Type B pancreatic cell (in vitro differentiated cells): Measurements from ENCODE around the gene HEXIM1. TPM values are rescaled to one million over a fixed set of nuclear protein-coding genes. Genes with fewer than 3 reads are reported as not detected.

Experiments used
- DNase-seq: peaks from one replicate; pipeline ENCODE4 v3.0.0; 2021; ENCODE audit warnings: mixed read lengths; ENCODE audit not compliant: unreplicated experiment; ENCODE audit errors: extremely low spot score
- H3K27ac Mint-ChIP-seq: 2 replicates; pipeline ENCODE4 v1.8.0; 2021; ENCODE audit warnings: mild to moderate bottlenecking, mixed read lengths
- H3K27me3 Mint-ChIP-seq: 2 replicates; pipeline ENCODE4 v1.8.0; 2021; ENCODE audit warnings: mixed read lengths
- H3K36me3 Mint-ChIP-seq: 2 replicates; pipeline ENCODE4 v1.8.0; 2021; ENCODE audit warnings: mixed read lengths
- H3K4me1 Mint-ChIP-seq: one replicate; pipeline ENCODE4 v1.8.0; 2021; ENCODE audit warnings: mixed read lengths; ENCODE audit not compliant: unreplicated experiment
- H3K4me3 Mint-ChIP-seq: 2 replicates; pipeline ENCODE4 v1.8.0; 2021; ENCODE audit warnings: mild to moderate bottlenecking, mixed read lengths
- H3K9me3 Mint-ChIP-seq: 2 replicates; pipeline ENCODE4 v1.8.0; 2021; ENCODE audit warnings: mixed read lengths
- total RNA-seq: library from RNA; stranded (reverse); gene quantifications from 2 replicates; pipeline ENCODE4 v1.2.1, GENCODE V29; 2021; ENCODE audit warnings: low replicate concordance
- TF ChIP-seq, protein P1 (sequence below): fragments of 200-600 bp; sonication (generic); conservative IDR thresholded peaks from 2 replicates; pipeline ENCODE4 v1.5.0; 2021; ENCODE audit warnings: antibody characterized with exemption, mild to moderate bottlenecking

The HEXIM1 gene
- total RNA-seq, 1 donor from 2014 or later = 27.5 TPM

DNA sequence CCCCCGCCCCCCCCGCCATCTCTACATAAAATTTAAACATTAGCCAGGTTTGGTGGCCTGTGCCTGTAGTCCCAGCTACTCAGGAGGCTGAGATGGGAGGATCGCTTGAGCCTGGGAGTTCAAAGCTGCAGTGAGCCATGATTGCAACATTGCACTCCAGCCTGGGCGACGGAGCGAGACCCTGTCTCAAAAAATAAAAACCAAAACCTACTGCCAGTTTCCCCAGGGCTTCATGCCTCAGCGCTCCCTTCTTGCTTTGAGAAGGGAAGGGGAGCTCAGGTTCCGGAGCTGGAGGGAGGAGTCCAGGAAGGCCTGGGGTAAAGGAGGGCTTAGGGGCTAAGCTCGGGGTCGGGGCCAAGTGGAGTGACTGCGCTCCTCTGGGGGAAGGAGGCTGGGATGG is 36.4 kb upstream of the HEXIM1 start:
- Mint-ChIP-seq H3K4me1 (peaks cover 13% of the 10 kb centered on the region), H3K9me3 (no peaks in the 10 kb centered on the region), H3K36me3 (no peaks in the 10 kb centered on the region), H3K27me3 (no peaks in the 10 kb centered on the region), H3K4me3 (no peak overlapping the region), H3K27ac (no peak overlapping the region)
- no peak for DNase-seq
- TF ChIP-seq, protein P1, sequence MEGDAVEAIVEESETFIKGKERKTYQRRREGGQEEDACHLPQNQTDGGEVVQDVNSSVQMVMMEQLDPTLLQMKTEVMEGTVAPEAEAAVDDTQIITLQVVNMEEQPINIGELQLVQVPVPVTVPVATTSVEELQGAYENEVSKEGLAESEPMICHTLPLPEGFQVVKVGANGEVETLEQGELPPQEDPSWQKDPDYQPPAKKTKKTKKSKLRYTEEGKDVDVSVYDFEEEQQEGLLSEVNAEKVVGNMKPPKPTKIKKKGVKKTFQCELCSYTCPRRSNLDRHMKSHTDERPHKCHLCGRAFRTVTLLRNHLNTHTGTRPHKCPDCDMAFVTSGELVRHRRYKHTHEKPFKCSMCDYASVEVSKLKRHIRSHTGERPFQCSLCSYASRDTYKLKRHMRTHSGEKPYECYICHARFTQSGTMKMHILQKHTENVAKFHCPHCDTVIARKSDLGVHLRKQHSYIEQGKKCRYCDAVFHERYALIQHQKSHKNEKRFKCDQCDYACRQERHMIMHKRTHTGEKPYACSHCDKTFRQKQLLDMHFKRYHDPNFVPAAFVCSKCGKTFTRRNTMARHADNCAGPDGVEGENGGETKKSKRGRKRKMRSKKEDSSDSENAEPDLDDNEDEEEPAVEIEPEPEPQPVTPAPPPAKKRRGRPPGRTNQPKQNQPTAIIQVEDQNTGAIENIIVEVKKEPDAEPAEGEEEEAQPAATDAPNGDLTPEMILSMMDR = no peak

DNA sequence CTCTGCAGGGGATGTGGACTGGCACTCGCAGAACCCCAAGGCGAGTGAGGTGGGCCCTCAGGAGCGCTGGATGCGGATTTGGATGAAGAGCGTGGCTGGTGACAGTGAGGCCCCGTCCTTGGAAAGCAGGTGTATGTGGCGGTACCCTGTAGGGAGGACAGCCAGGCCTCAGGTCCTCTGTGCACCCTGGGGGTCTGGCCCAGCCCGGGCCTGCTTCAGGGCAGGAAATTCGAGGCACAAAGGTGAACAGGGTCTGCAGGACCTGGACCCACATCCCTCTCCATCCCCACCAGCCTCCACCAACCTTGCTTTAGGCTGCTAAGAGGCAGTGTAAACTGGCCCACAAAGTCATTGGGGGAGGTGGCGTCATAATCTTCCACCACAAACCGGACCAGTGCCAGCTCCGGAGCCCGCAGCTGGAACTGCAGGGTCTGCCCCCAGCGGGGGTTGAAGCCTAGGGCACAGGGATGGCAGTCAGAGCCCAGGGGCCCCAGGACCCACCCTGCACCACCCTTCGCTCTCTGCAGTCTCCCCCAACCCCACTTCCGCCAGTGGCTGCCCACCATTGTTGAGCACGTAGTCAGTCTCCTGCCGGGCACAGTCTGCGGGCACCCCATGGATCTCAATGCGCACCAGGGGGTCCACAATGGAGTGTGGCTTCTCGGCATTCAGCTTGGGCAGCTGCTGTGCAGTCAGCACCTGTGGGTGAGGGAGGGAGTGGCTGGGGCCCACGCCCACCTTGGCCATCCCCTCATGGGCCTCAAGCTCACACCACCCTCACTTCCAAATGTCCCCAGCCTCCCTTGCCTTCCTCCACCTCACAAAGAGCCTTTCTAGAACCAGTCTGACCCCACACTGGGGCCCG is 35.5 kb upstream of the HEXIM1 start:
- no peak overlapping the region for H3K4me3 Mint-ChIP-seq
- no peak for DNase-seq
- H3K36me3 Mint-ChIP-seq = no peaks in the 10 kb centered on the region
- no peaks in the 10 kb centered on the region for H3K27me3 Mint-ChIP-seq
- H3K4me1 Mint-ChIP-seq = peaks cover 13% of the 10 kb centered on the region
- no peaks in the 10 kb centered on the region for H3K9me3 Mint-ChIP-seq
- TF ChIP-seq, protein P1 = no peak
- H3K27ac Mint-ChIP-seq = no peak overlapping the region

DNA sequence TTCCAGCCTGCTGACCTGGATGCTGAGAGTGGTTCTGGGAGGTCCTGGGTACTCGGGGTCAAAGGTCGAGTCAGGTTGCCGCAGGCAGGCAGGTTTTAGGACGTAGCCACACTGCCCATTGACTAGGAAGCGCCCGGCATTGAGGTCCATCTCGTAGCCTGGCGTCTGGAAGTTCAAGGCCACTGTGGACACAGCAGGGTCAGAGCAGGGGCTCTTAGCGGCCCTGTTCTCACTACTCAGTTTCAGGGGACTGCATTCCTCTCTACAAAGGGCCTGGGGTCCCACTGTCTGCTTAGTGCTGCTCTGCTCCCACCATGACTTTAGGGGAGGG is 34.9 kb upstream of the HEXIM1 start:
- no peak for DNase-seq
- H3K4me3 Mint-ChIP-seq = no peak overlapping the region
- H3K9me3 Mint-ChIP-seq = no peaks in the 10 kb centered on the region
- TF ChIP-seq, protein P1 = no peak
- no peaks in the 10 kb centered on the region for H3K36me3 Mint-ChIP-seq
- no peak overlapping the region for H3K27ac Mint-ChIP-seq
- no peaks in the 10 kb centered on the region for H3K27me3 Mint-ChIP-seq
- peaks cover 9% of the 10 kb centered on the region for H3K4me1 Mint-ChIP-seq

DNA sequence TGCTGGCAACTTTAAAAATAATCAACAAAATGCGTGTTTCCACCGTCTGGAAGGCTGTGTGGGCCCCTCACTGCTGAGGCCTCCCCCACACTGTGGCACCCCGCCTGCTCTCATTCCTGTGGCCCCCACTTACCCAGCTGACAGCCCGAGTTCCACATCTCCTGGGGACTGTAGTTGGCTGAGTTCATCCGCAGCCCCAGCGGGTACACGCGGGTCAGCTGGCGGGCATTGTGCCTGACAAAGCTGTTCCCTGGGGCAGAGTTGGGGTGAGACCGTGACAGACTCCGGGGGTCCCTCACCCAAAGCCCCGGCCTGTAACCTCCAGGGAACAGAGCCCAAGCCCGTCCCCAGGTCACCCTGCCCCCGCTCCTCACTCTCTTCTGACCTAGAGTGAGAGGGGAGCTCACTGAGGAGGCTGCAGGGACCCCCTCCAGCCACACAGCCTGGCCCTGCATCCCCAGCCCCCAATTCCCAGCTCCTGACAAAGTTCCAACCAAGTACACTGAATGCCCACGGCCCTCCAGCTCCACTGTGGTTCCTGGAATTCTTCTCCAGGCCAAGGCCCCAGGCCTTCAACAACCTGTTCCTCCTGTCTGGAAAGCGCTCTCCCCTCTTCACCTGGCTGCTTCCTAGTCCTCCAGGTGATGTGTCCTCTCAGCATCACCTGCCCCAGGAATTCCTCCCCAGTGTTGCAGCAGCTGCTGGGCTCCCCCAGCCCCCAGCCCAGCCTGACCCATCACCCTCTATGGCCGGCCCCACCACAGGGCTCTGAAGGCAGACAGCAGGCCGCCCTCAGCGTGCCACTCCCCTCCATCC is 34.0 kb upstream of the HEXIM1 start:
- TF ChIP-seq, protein P1 = no peak
- Mint-ChIP-seq H3K4me1 (peaks cover 8% of the 10 kb centered on the region), H3K27me3 (no peaks in the 10 kb centered on the region), H3K27ac (no peak overlapping the region), H3K36me3 (no peaks in the 10 kb centered on the region), H3K4me3 (no peak overlapping the region), H3K9me3 (no peaks in the 10 kb centered on the region)
- no peak for DNase-seq

DNA sequence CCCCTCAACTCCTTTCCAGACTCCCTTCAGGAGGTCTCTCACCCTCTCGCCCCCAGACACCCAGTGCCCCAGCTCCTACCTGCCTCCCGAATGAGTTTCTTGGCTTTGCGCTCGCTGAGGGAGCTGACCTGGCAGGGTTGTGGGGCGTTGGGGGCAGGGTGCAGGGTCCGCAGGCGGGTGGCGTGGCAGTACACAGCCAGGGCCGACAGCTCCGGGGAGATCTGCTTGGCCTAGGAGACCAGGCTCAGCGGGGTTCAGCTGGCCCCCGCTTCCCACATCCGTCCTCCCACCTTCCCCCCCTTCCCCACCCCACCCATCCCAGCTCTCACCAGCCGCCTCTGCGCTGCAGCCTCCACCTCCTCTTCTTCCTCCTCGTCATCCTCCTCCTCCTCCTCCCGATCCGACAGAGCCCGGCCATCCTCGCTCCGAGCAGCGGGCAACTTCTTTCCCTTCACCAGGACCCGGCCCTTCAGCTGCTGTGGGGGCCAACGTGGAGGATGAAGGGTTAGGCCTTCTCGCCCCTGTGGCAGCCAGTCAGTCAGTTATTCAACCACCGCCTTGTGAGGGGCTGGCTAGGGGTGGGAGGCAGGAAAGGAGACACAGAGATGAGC is 33.2 kb upstream of the HEXIM1 start:
- Mint-ChIP-seq H3K27me3 (no peaks in the 10 kb centered on the region), H3K36me3 (no peaks in the 10 kb centered on the region), H3K4me1 (peaks cover 8% of the 10 kb centered on the region), H3K27ac (no peak overlapping the region), H3K4me3 (no peak overlapping the region), H3K9me3 (no peaks in the 10 kb centered on the region)
- TF ChIP-seq, protein P1 = no peak
- no peak for DNase-seq
